Colonic mucosa (tissue), 4 donors: ENCODE data around the gene CCDC7. TPM values are rescaled to one million over a fixed set of nuclear protein-coding genes. Genes with fewer than 3 reads are reported as not detected.
"Not testable (repeated sequence)": the region's sequence is repeated elsewhere in the genome, so short reads cannot be mapped to it uniquely, and the experiment has no call there.

Experiments used
- DNase-seq: peaks from one replicate; pipeline ENCODE4 v3.0.0-alpha.2; 2020
- H3K27ac ChIP-seq: fragments of 200-600 bp; one replicate; pipeline ENCODE4 v1.8.0; 2021
- H3K27me3 ChIP-seq: fragments of 200-600 bp; one replicate; pipeline ENCODE4 v1.8.0; 2021
- H3K36me3 ChIP-seq: fragments of 200-600 bp; one replicate; pipeline ENCODE4 v1.8.0; 2021
- H3K4me1 ChIP-seq: fragments of 200-600 bp; one replicate; pipeline ENCODE4 v1.8.0; 2021; ENCODE audit warnings: mild to moderate bottlenecking
- H3K4me3 ChIP-seq: fragments of 200-600 bp; one replicate; pipeline ENCODE4 v1.8.0; 2021
- H3K9ac ChIP-seq, 2 donors: one replicate each; pipeline ENCODE4 v1.7.0; 2013; ENCODE audit warnings: control low read depth in 2 of 2, low read depth in 2 of 2, low read length in 2 of 2
- H3K9me3 ChIP-seq: fragments of 200-600 bp; one replicate; pipeline ENCODE4 v1.8.0; 2021
- intact Hi-C: fragments of 100-400 bp; cut with DNase I; formaldehyde crosslinking; loops from one replicate; pipeline ENCODE4 v1.14.1; 2022
- total RNA-seq, 2 donors: library from RNA; stranded (reverse); fragmentation: NEBNext Ultra II Directional in 1 of 2; extraction: Animal tissue kit (Norgen Biotek cat#: 25700) in 1 of 2; gene quantifications; one replicate each; pipeline ENCODE4 v1.2.1, GENCODE V29; 2021
- TF ChIP-seq, protein P1 (sequence below): fragments of 200-600 bp; IDR thresholded peaks from one replicate; pipeline ENCODE4 v1.8.0; 2022; ENCODE audit warnings: antibody characterized with exemption, mild to moderate bottlenecking
- donor health status: healthy.
- donor health status: DM: no; HTN: no; CAD: no.
- donor health status: DM: no; HTN: no; CAD: no.

Gene CCDC7
- total RNA-seq, 2 donors from 2014 or later = 9.9 TPM

DNA sequence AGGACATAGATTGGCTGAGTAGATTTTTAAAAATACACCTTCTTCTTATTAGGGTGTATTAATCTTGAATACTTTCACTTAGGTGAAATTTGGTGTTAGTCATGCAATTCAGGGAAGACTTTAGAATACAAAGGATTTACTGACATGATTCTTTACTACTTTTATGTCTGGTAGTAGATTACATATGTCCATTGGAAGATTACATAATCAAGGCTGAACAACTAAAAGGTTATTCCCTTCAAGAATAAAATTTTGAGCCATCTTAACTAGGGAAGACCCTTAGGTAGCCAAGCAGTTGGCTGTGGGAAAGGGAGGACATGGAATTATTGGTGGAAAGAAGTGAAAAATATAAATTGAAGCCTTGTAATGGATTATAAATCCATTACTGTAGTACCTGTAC, 347.1 kb downstream of the CCDC7 start:
- DNase-seq = no peak
- Histone ChIP-seq H3K4me1 (no peaks in the 10 kb centered on the region), H3K9ac (no peak overlapping the region), H3K36me3 (no peaks in the 10 kb centered on the region), H3K4me3 (no peak overlapping the region), H3K9me3 (no peaks in the 10 kb centered on the region), H3K27me3 (no peaks in the 10 kb centered on the region), H3K27ac (no peak overlapping the region)
- TF ChIP-seq, protein P1, sequence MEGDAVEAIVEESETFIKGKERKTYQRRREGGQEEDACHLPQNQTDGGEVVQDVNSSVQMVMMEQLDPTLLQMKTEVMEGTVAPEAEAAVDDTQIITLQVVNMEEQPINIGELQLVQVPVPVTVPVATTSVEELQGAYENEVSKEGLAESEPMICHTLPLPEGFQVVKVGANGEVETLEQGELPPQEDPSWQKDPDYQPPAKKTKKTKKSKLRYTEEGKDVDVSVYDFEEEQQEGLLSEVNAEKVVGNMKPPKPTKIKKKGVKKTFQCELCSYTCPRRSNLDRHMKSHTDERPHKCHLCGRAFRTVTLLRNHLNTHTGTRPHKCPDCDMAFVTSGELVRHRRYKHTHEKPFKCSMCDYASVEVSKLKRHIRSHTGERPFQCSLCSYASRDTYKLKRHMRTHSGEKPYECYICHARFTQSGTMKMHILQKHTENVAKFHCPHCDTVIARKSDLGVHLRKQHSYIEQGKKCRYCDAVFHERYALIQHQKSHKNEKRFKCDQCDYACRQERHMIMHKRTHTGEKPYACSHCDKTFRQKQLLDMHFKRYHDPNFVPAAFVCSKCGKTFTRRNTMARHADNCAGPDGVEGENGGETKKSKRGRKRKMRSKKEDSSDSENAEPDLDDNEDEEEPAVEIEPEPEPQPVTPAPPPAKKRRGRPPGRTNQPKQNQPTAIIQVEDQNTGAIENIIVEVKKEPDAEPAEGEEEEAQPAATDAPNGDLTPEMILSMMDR = no peak
- intact Hi-C loops = no loop called here

DNA sequence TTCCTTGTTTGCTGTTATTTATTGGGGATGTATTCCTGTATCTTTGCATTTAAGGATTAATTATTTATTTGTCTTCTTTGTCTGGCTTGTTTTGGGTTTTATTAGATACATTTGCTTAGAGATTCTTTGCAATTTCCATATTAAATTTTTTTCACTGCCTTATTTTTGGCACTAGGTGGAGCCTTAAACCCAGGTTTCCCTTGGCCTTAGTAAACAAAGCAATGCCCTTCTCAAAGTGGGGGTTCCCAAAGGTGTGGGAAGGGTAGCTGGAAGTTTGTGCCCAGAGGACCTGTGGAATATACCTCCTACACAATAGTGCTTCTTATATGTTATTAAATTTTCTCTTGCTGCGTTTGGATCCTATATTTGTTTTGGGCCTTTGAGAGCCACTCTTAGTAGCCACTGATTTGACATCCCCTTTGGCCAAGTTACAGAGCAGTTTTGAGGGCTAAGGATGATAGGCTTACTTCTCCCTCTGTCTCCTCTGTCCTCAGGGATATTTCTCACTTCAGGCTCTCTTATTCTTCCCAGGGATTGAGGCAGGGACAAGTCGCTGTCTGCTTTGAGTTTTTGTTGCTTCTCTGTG, 349.8 kb downstream of the CCDC7 start:
- no peak for DNase-seq
- H3K27ac ChIP-seq = no peak overlapping the region
- H3K4me3 ChIP-seq = no peak overlapping the region
- no peaks in the 10 kb centered on the region for H3K4me1 ChIP-seq
- H3K27me3 ChIP-seq = no peaks in the 10 kb centered on the region
- TF ChIP-seq, protein P1 = peak; percentile 55
- intact Hi-C loops = loop anchor here (2.0 to 5.0 kb wide), 2 partner anchors 213 to 362 kb away; no protein-coding TSS in a partner anchor
- H3K9me3 ChIP-seq = no peaks in the 10 kb centered on the region
- no peaks in the 10 kb centered on the region for H3K36me3 ChIP-seq
- no peak overlapping the region for H3K9ac ChIP-seq

DNA sequence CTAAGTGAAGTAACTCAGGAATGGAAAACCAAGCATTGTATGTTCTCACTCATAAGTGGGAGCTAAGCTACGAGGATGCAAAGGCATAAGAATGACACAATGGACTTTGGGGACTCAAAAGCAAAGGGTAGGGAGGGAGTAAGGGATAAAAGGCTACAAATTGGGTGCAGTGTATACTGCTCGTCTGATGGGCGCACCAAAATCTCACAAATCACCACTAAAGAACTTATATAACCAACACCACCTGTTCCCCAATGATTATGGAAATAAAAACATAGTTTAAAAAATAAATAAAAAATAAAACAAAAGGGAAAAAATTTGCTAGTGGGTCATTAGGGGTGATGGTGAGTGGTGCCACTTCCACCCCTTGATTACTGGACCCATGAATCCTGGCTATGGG, 351.5 kb downstream of the CCDC7 start:
- H3K27me3 ChIP-seq, H3K4me3 ChIP-seq, DNase-seq, H3K9ac ChIP-seq, H3K27ac ChIP-seq, H3K4me1 ChIP-seq, H3K36me3 ChIP-seq, H3K9me3 ChIP-seq: not testable (repeated sequence)
- intact Hi-C loops = loop anchor here (5.0 kb wide), 1 partner anchor 360 kb away; no protein-coding TSS in a partner anchor

DNA sequence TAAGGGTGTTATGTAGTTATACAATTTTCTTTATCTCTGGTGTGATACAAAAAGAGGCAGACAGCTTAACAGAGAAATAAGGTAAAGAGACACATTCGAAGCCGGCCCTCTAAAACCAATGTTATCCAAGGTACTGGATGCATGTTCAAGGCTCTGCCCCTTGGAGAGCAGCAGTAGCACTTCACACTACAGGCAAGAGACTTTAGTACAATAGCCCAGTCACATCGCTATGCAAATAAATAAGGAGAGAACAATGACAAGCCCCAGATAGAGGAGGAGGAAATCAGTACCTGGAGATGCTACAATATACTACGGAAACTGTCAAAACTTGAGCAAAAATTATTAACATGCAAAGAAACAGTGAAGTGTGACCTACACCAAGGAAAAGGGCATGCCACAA, 401.0 kb downstream of the CCDC7 start:
- TF ChIP-seq, protein P1 = no peak
- H3K9me3 ChIP-seq = no peaks in the 10 kb centered on the region
- DNase-seq = no peak
- H3K27me3 ChIP-seq = no peaks in the 10 kb centered on the region
- no peaks in the 10 kb centered on the region for H3K4me1 ChIP-seq
- intact Hi-C loops = no loop called here
- no peaks in the 10 kb centered on the region for H3K36me3 ChIP-seq
- no peak overlapping the region for H3K27ac ChIP-seq
- H3K9ac ChIP-seq = no peak overlapping the region
- H3K4me3 ChIP-seq = no peak overlapping the region

DNA sequence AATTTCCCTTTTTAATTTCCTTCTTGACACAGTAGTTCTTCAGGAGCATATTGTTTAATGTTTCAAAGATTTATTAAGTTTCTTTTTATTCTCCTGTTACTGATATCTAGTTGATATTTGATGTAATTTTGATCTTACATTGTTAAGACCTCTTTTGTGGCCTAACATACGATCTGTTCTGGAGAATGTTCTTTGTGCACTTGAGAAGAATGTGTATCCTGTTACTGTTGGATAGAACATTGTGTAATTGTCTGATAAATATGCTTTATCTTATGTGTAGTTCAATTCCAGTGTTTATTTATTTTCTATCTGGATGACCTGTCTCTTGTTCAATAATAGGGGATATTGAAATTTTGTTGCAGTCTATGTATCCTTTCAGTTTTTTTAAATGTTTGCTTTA, 405.4 kb downstream of the CCDC7 start:
- Histone ChIP-seq H3K27ac (no peak overlapping the region), H3K36me3 (no peaks in the 10 kb centered on the region), H3K4me3 (no peak overlapping the region), H3K9ac (no peak overlapping the region), H3K9me3 (no peaks in the 10 kb centered on the region), H3K4me1 (no peaks in the 10 kb centered on the region), H3K27me3 (no peaks in the 10 kb centered on the region)
- intact Hi-C loops = no loop called here
- TF ChIP-seq, protein P1 = no peak
- DNase-seq = no peak

DNA sequence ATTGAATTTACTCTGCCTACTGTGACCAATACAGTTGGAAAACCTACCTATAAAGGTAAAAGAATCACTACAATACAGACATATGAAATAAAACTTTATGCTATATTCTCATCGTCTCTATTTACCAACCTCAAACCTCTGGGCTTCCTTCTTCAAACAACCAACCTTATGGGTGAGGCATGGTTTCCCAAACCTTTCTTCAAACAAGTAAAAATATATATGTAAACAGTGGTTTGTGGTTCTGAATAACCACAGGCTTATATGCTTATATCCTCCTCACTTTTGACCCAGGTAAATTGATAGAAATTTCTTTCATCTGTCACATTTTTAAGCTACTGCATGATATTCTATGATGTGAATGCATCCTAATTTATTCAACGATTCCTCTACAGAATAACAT, 408.5 kb downstream of the CCDC7 start:
- TF ChIP-seq, protein P1 = no peak
- intact Hi-C loops = no loop called here
- no peak overlapping the region for H3K9ac ChIP-seq
- H3K36me3 ChIP-seq = no peaks in the 10 kb centered on the region
- DNase-seq = no peak
- H3K27ac ChIP-seq = no peak overlapping the region
- no peaks in the 10 kb centered on the region for H3K9me3 ChIP-seq
- H3K4me1 ChIP-seq = no peaks in the 10 kb centered on the region
- H3K4me3 ChIP-seq = no peak overlapping the region
- no peaks in the 10 kb centered on the region for H3K27me3 ChIP-seq
